Parathyroid adenoma (tissue), 2 donors: ENCODE data around the gene FUBP3.

Experiments
- H2AFZ ChIP-seq: fragments of 300-600 bp; sonication (generic); one replicate; pipeline ENCODE4 v1.7.0; 2017; ENCODE audit warnings: antibody characterized with exemption, mild to moderate bottlenecking
- H3K27ac ChIP-seq: fragments of 300-600 bp; sonication (generic); one replicate; pipeline ENCODE4 v1.7.0; 2017
- H3K27me3 ChIP-seq: fragments of 300-600 bp; sonication (generic); one replicate; pipeline ENCODE4 v1.7.0; 2017; ENCODE audit warnings: low read length; ENCODE audit not compliant: control insufficient read depth, insufficient read depth
- H3K36me3 ChIP-seq: fragments of 300-600 bp; sonication (generic); one replicate; pipeline ENCODE4 v1.7.0; 2017; ENCODE audit warnings: low read length; ENCODE audit not compliant: control insufficient read depth, insufficient read depth
- H3K4me1 ChIP-seq: fragments of 300-600 bp; sonication (generic); one replicate; pipeline ENCODE4 v1.7.0; 2017; ENCODE audit warnings: control low read depth
- H3K4me2 ChIP-seq: fragments of 300-600 bp; sonication (generic); one replicate; pipeline ENCODE4 v1.7.0; 2017; ENCODE audit warnings: low read length
- H3K4me3 ChIP-seq: fragments of 300-600 bp; sonication (generic); one replicate; pipeline ENCODE4 v1.7.0; 2017; ENCODE audit warnings: low read depth, low read length
- H3K79me2 ChIP-seq: fragments of 300-600 bp; sonication (generic); one replicate; pipeline ENCODE4 v1.7.0; 2017; ENCODE audit warnings: control low read depth
- H3K9ac ChIP-seq: fragments of 300-600 bp; sonication (generic); one replicate; pipeline ENCODE4 v1.7.0; 2017; ENCODE audit warnings: mild to moderate bottlenecking
- H3K9me3 ChIP-seq: fragments of 300-600 bp; sonication (generic); one replicate; pipeline ENCODE4 v1.7.0; 2017; ENCODE audit warnings: low read length; ENCODE audit not compliant: control insufficient read depth
- TF ChIP-seq, protein P1 (sequence below): fragments of 300-600 bp; sonication (generic); IDR thresholded peaks from one replicate; pipeline ENCODE4 v1.7.0; 2017; ENCODE audit warnings: antibody characterized with exemption, mild to moderate bottlenecking
- donor health status: primary hyperparathyroidism.

The FUBP3 gene

DNA sequence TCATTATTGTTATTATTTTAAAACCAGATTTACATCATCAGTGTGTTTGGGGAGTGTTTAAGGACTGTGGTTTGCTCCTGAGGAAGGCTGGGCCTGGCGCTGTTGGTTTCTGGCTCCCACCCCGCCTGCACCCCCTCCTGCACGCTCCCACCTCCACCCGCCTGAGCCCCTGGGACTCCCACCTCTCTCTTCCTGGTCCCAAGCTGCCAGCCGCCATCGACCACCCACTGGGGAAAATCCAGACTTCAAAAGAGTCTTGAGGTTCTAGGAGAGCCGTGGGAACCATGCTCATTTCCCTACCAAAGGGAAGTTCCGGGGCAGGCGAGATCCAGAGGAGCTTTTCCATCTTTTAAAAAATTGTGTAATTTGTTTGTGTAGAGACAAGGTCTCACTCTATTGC is 35.0 kb upstream of the FUBP3 start:
- H3K79me2 ChIP-seq: no peaks in the 10 kb centered on the region
- no peaks in the 10 kb centered on the region for H3K36me3 ChIP-seq
- H3K4me2 ChIP-seq: no peak overlapping the region
- no peak overlapping the region for H2AFZ ChIP-seq
- no peaks in the 10 kb centered on the region for H3K9me3 ChIP-seq
- H3K4me1 ChIP-seq: no peaks in the 10 kb centered on the region
- no peak overlapping the region for H3K27ac ChIP-seq
- H3K27me3 ChIP-seq: no peaks in the 10 kb centered on the region
- no peak overlapping the region for H3K4me3 ChIP-seq
- H3K9ac ChIP-seq: no peak overlapping the region
- TF ChIP-seq, protein P1, sequence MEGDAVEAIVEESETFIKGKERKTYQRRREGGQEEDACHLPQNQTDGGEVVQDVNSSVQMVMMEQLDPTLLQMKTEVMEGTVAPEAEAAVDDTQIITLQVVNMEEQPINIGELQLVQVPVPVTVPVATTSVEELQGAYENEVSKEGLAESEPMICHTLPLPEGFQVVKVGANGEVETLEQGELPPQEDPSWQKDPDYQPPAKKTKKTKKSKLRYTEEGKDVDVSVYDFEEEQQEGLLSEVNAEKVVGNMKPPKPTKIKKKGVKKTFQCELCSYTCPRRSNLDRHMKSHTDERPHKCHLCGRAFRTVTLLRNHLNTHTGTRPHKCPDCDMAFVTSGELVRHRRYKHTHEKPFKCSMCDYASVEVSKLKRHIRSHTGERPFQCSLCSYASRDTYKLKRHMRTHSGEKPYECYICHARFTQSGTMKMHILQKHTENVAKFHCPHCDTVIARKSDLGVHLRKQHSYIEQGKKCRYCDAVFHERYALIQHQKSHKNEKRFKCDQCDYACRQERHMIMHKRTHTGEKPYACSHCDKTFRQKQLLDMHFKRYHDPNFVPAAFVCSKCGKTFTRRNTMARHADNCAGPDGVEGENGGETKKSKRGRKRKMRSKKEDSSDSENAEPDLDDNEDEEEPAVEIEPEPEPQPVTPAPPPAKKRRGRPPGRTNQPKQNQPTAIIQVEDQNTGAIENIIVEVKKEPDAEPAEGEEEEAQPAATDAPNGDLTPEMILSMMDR: no peak

DNA sequence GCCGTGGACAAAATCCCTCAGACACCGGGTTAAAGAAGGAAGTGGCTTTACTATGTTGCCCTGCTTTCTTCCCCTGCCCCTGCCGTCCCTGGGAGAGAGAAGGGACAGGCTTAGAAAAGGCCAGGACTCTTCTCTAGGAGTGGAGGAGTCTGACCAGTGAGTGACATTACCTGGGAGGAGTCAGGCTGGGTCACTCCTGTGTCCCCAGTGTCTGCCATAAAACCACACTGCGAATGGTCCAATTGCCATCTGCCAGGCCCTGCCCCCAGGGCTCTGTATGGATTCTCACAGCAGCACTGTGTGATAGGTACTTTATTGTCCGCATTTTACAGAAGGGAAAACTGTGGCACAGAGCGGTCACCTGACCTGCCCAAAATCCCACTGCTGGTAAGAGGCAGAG is 31.3 kb upstream of the FUBP3 start:
- Histone ChIP-seq H3K4me3 (no peak overlapping the region), H2AFZ (no peak overlapping the region), H3K4me1 (no peaks in the 10 kb centered on the region), H3K36me3 (no peaks in the 10 kb centered on the region), H3K27me3 (no peaks in the 10 kb centered on the region), H3K79me2 (no peaks in the 10 kb centered on the region), H3K9me3 (no peaks in the 10 kb centered on the region), H3K27ac (no peak overlapping the region), H3K4me2 (no peak overlapping the region), H3K9ac (no peak overlapping the region)
- TF ChIP-seq, protein P1: no peak

GRCh38 chr9:130549093-130549735 is 30.2 kb upstream of the FUBP3 start:
- Histone ChIP-seq H3K79me2 (no peaks in the 10 kb centered on the region), H3K9ac (no peak overlapping the region), H3K4me1 (no peaks in the 10 kb centered on the region), H3K4me3 (no peak overlapping the region), H3K27ac (no peak overlapping the region), H3K9me3 (no peaks in the 10 kb centered on the region), H3K36me3 (no peaks in the 10 kb centered on the region), H3K4me2 (no peak overlapping the region), H3K27me3 (no peaks in the 10 kb centered on the region), H2AFZ (no peak overlapping the region)
- TF ChIP-seq, protein P1: no peak

GRCh38 chr9:130554606-130555005 is 24.8 kb upstream of the FUBP3 start:
- no peak overlapping the region for H3K9ac ChIP-seq
- TF ChIP-seq, protein P1: no peak

DNA sequence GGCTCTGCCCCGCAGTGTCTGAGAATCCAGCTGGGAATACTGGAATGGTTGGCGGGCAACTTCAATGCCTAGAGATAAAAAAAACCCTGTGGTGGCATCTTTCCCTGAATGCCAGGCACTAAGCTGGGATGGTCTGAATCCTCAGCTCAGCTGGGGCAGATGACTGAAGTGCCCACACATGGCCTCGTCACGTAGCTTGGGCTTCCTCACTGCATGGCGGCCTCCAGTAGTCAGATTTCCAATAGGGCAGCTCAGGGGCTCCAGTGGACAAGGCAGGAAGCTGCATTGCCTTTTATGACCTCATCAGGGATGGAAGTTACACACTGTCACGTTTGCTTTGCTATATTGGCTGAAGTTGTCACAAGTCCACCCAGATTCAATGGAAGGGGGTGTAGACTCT is 24.3 kb upstream of the FUBP3 start:
- TF ChIP-seq, protein P1: no peak
- no peak overlapping the region for H3K9ac ChIP-seq

More at GRCh38 chr9:130554606-130555005, 24.8 kb upstream of the FUBP3 start:
- H3K36me3 ChIP-seq: no peaks in the 10 kb centered on the region
- H3K9me3 ChIP-seq: no peaks in the 10 kb centered on the region
- H3K4me3 ChIP-seq: no peak overlapping the region
- H3K27ac ChIP-seq: no peak overlapping the region
- H2AFZ ChIP-seq: no peak overlapping the region
- H3K4me1 ChIP-seq: no peaks in the 10 kb centered on the region
- H3K27me3 ChIP-seq: no peaks in the 10 kb centered on the region
- no peaks in the 10 kb centered on the region for H3K79me2 ChIP-seq
- H3K4me2 ChIP-seq: no peak overlapping the region

More for the DNA sequence above, 24.3 kb upstream of the FUBP3 start:
- Histone ChIP-seq H2AFZ (no peak overlapping the region), H3K9me3 (no peaks in the 10 kb centered on the region), H3K27ac (no peak overlapping the region), H3K36me3 (no peaks in the 10 kb centered on the region), H3K4me3 (no peak overlapping the region), H3K4me2 (no peak overlapping the region), H3K79me2 (no peaks in the 10 kb centered on the region), H3K4me1 (no peaks in the 10 kb centered on the region), H3K27me3 (no peaks in the 10 kb centered on the region)
